Colon (tissue), 2 donors: Measurements from ENCODE around the gene POLE.

ENCODE experiments used
- FAIRE-seq: peaks from 2 replicates; lab custom pipeline; 2012; peaks lifted over from hg19 to GRCh38; lab: Jason Lieb, UNC
- donor health status: control.
- donor health status: control.

The POLE gene

GRCh38 chr12:132593938-132594358 lies 93.2 kb downstream of the POLE start:
- peak; percentile 72 for FAIRE-seq

GRCh38 chr12:132593521-132593920 lies 93.6 kb downstream of the POLE start:
- no peak for FAIRE-seq

GRCh38 chr12:132593071-132593470 lies 94.1 kb downstream of the POLE start:
- no peak for FAIRE-seq

- FAIRE-seq: no peak
These were observed 94.7 kb downstream of the POLE start for GRCh38 chr12:132592282-132592970.

GRCh38 chr12:132591107-132591935 lies 95.8 kb downstream of the POLE start:
- no peak for FAIRE-seq

GRCh38 chr12:132588821-132589669 lies 98.1 kb downstream of the POLE start:
- FAIRE-seq: no peak

GRCh38 chr12:132588319-132588718 lies 98.8 kb downstream of the POLE start:
- FAIRE-seq: no peak

GRCh38 chr12:132587781-132588180 lies 99.4 kb downstream of the POLE start:
- FAIRE-seq: no peak

GRCh38 chr12:132586929-132587328 lies 100.2 kb downstream of the POLE start:
- FAIRE-seq: no peak

- no peak for FAIRE-seq
These were observed 102.0 kb downstream of the POLE start for GRCh38 chr12:132585177-132585576.

GRCh38 chr12:132584429-132584828 lies 102.7 kb downstream of the POLE start:
- FAIRE-seq: no peak

GRCh38 chr12:132583736-132584135 lies 103.4 kb downstream of the POLE start:
- FAIRE-seq: no peak

GRCh38 chr12:132583411-132583710 lies 103.8 kb downstream of the POLE start:
- no peak for FAIRE-seq

GRCh38 chr12:132582582-132583410 lies 104.3 kb downstream of the POLE start:
- no peak for FAIRE-seq

- no peak for FAIRE-seq
These were observed 105.1 kb downstream of the POLE start for GRCh38 chr12:132582058-132582420.

GRCh38 chr12:132581348-132582057 lies 105.6 kb downstream of the POLE start:
- FAIRE-seq: no peak

GRCh38 chr12:132580701-132581292 lies 106.3 kb downstream of the POLE start:
- FAIRE-seq: no peak

- FAIRE-seq: no peak
These were observed 107.4 kb downstream of the POLE start for GRCh38 chr12:132579744-132580143.

GRCh38 chr12:132578826-132579225 lies 108.3 kb downstream of the POLE start:
- FAIRE-seq: no peak

- FAIRE-seq: no peak
These were observed 109.0 kb downstream of the POLE start for GRCh38 chr12:132578118-132578517.
